HG02870 (cell line): ENCODE data around the gene VWA3B.
"Not testable (repeated sequence)": the region's sequence is repeated elsewhere in the genome, so short reads cannot be mapped to it uniquely, and the experiment has no call there.

Experiments
- ATAC-seq: cut with Tn5 transposase; IDR thresholded peaks from one replicate; pipeline ENCODE4 v1.9.1; 2021; ENCODE audit warnings: mild to moderate bottlenecking, moderate library complexity; ENCODE audit not compliant: unreplicated experiment

Gene VWA3B

DNA sequence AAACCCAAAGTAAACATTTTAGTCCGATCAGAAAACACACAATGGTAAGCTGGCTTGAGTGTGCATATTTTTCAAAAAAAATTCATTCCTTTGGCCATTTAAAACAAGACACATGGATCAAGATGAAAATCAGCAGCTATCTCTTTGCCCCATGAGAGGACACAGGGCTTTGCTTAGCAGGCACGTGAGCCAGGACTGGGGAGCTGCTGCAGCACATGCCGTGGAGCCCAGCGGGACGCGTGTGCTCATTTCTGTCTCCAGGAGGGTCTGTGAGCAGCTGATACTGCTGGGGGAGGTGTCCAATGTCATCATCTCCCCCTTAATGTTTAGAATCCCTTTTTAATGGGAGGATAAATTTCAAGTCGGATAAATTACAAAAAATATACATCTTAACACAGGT, 209.5 kb downstream of the VWA3B start:
- no peak for ATAC-seq

DNA sequence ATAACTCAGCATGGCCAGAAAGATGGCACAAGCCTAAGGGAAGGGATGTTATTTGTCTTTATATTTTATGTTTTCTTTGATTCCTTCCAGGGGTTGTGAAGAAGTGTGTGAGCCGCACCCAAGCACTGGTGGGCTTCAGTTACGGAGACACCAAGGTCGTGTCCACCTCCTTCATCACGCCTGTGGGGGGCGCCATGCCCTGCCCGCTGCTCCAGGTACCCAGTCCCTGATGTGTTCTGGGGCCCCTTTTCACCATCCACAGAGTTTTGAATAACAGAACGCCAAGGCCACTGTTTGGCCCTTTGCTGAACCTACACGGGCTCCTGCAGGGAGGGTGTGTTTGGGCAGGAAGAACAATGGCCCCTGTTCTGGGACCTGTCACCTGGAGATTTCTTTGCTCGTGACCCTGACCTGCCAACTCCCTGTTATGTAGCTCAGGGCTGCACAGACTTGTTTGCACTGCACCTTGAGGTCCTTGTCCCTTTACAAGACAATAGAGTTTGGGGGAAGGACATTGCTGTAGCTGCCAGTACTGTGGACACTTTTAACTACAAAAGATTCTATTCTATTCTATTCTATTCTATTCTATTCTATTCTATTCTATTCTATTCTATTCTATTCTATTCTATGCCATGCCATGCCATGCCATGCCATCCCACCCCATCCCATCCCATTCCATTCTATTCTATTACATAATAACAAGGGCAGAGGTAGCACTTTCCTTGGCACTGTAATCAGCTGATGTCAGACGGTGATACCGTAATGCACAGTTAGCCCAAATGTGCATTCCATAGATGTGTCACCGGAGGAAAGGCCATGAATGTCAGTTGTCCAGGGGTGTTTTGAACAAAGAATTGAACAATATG, 211.1 kb downstream of the VWA3B start:
- ATAC-seq = no peak

DNA sequence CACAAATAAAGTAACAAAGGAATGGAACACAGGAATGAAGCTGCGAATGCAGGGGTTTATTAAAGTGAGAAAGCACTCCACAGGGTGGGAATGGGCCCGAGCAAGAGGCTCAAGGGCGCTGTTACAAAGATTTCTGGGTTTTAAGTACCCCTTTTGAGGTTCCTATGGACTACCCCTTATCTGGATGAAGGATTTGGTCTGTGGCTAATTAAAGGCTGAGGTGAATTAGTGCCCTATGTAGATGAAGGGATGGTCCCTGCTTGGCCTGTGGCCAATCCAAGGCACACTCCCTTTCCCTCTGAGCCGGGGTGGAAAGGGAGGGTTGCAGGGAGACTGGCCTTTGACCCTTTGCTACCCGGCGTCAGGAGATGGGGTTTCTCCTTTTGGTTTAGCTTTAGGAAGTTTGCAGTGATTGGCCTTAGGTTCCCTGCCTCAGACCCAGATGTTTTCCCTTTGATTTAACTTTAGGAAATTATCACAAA, 211.8 kb downstream of the VWA3B start:
- no peak for ATAC-seq

GRCh38 chr2:98299211-98299905, 212.4 kb downstream of the VWA3B start:
- ATAC-seq = no peak

- no peak for ATAC-seq
Measured at GRCh38 chr2:98300141-98300874, 213.3 kb downstream of the VWA3B start.

DNA sequence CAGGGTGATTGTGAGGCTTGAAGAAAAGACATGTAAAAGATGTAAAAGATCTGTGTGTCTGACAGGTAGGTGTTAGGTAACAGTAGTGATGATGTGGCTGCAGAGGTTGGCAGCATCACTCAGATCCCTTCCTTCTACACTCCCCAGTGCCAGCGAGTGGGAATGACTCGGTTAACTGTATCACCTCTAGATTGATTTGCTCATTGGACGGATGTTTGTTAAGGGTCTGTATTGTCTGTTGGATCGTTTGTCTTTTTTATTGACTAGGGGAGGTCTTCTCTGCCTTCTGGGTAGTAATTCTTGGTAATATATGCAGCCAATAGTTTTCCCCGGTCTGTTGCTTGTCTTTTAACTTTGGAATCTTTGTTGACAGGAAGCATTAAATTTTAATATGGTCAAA, 214.5 kb downstream of the VWA3B start:
- no peak for ATAC-seq

GRCh38 chr2:98307131-98307696, 220.2 kb downstream of the VWA3B start:
- not testable (repeated sequence) for ATAC-seq

DNA sequence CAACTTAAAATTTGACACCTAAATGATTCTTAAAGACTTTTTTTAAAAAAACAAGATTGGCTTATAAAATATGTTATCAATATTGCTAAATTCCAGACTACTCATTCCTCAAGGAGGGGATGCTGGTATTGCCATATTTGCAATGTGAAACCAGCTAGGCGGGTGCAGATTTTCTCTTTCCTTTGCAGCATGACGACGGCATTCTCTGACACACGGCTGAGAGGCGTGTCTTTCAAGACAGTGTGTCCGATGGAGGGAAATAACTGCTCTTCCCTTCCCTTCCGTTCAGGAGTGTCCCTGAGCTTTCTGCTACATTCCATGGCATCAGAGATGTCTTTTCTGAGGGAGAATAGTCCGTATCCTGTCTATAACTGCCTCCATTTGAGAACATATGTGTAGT, 221.1 kb downstream of the VWA3B start:
- no peak for ATAC-seq

DNA sequence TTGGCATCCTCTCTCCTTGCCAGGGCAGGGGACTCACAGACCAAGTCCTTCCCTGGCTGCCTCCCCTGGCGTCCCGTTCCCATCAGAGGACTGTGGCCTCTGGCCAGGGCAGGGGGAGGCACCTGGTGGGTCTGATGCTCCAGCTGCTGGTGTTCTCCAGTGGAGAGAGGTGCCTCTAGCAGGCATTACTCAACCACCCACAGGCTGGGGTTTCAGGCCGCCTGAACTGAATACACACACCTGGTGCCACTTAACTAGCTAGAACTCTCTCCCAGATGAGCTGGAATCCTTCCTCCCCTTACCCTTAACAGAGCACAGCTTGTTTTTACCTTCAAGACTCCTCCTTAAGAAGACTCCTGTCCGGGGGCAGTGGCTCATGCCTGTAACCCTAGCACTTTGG, 221.6 kb downstream of the VWA3B start:
- ATAC-seq = no peak

GRCh38 chr2:98309580-98309979, 222.6 kb downstream of the VWA3B start:
- no peak for ATAC-seq

DNA sequence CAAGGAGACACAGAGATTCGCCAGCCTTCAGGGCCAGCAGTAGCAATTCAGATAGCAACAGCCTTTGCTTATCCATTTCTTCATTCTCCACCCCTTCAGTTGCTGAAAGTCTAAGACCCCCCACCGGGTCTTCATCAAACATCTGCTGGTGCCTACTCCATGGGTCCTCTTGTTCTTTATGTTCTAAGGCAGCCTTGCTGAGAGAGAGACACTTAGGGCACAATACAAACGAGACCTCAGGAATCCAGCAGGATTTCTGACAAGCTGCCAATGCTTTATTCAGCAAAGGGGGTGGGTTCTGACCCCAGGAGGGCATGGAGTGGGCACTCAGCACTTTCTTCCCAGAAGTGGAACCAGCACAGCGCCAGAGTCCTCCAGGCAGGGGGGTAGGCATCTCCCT, 223.0 kb downstream of the VWA3B start:
- no peak for ATAC-seq

DNA sequence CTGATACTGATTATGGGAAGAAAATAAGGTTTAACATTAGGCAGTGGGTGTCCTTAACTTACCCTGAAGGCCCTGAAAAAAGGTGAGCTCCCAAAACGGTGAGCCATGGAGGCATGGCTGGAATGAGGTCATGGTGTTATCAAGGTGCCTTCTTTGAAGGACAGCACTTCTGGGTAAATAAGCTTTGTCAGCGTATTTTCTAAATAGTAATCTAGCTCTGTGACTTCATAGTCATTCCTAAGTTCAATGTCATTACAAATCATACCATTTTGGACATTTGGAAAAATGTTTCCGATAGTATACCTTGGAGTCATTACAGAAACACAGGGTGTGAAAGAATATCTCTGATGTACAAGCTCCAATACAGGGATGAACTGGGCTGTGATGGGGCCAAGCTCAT, 224.1 kb downstream of the VWA3B start:
- ATAC-seq = no peak

DNA sequence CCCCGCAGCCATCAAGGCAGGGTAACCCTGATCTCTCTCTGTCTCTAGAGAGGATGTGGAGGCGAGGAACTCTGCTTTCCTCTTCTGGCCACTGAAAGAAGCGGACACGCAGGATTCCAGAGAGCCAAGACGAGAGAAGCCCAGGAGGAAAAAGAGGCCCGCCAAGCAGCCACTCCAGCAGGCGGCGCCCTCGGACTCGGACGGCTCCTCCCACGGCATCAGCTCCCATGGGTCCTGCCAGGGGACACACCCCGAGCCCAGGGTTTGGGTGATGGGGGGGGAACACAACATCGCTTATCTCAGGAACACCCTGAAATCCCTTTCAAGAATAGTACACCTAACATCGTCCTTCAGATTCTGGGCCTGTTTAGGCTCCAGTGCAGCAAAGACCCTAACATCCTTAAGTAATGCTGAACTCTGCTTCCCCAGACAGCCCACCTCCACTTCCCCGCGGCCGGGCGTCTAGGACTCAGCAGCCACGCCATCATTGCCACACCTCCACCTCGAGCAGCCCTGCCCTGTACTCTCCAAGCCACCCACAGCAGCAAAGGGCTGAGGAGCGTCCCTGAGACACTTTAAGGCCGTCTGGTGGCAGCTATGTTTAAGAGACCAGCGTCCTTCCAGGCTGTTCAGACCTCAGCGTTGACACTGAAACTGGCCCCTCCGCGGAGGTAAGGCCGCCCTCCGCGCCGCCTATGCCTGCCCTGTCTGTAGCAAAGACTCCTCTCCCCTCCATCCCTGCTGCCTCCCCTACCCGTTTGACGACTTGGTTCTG, 225.0 kb downstream of the VWA3B start:
- no peak for ATAC-seq

GRCh38 chr2:98313492-98314250, 226.7 kb downstream of the VWA3B start:
- no peak for ATAC-seq

DNA sequence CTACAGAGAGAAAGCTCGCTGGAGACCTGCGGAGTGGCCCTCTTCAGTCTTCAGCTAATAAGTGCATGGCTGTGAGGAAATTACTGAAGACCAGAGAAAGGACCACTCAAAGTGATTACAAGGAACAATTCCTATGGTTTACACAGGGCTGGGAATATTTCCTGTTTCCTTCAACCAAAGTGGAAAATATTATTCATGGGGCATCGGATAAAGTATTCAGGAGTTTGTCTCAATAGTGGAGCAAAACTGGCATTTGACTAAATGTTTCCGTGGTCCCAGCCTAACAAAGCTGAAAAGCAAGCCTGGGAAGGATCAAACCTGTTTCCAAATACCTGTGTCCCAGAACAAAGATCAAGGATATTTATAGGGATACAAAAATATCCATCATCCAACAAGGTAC, 227.3 kb downstream of the VWA3B start:
- ATAC-seq = no peak

- no peak for ATAC-seq
Measured at GRCh38 chr2:98315957-98316356, 229.0 kb downstream of the VWA3B start.

GRCh38 chr2:98317214-98317613, 230.2 kb downstream of the VWA3B start:
- no peak for ATAC-seq

GRCh38 chr2:98320171-98320570, 233.2 kb downstream of the VWA3B start:
- ATAC-seq = not testable (repeated sequence)

GRCh38 chr2:98324181-98324580, 237.2 kb downstream of the VWA3B start:
- ATAC-seq = no peak

DNA sequence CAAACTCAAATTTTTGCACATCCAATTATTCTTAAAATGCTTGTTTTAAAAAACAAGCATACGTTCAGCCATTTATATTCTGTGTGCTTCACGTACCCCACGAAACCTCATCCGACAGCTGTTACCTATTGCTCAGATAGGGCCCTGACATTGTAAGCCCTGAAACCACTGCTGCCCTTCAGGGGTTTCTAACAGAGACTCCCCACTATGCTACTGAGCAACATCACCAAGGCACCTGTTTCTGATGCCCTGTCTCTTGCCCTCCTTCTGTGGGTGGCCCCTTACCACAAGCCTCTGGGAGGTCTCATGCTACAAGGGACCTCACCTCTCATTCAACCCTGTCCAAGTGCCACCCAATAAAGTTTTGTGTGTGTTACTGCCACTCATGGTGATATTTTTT, 240.8 kb downstream of the VWA3B start:
- ATAC-seq = no peak
